ENCODE measurements around the gene F5.
A peak's percentile ranks its signal among the peaks of the same experiment; 100 is the strongest.

The F5 gene

GRCh38 chr1:169565335-169566271, 20.7 kb downstream of the F5 start:
- Histone ChIP-seq H3K9me3 (ENCODE audit: control insufficient read depth, low read length) (peaks cover 7% of the 10 kb centered on the region), H3K27me3 (replicated peaks; ENCODE audit: control insufficient read depth, insufficient read depth, low read length) (no peaks in the 10 kb centered on the region), H3K4me1 (ENCODE audit: control insufficient read depth, insufficient read depth, low read length) (no peaks in the 10 kb centered on the region), H3K36me3 (ENCODE audit: control insufficient read depth, insufficient read depth, low read length, severe bottlenecking) (no peaks in the 10 kb centered on the region), H3K4me3 (ENCODE audit: low read length) (no peak overlapping the region), H3K9ac (ENCODE audit: low read length) (no peak overlapping the region)
- DNase-seq (ENCODE audit: low read depth), result no peak

- Histone ChIP-seq H3K27me3 (replicated peaks; ENCODE audit: control insufficient read depth, insufficient read depth, low read length) (no peaks in the 10 kb centered on the region), H3K4me1 (ENCODE audit: control insufficient read depth, insufficient read depth, low read length) (no peaks in the 10 kb centered on the region), H3K36me3 (ENCODE audit: control insufficient read depth, insufficient read depth, low read length, severe bottlenecking) (no peaks in the 10 kb centered on the region), H3K4me3 (ENCODE audit: low read length) (no peak overlapping the region), H3K9me3 (ENCODE audit: control insufficient read depth, low read length) (peaks cover 7% of the 10 kb centered on the region), H3K9ac (ENCODE audit: low read length) (no peak overlapping the region)
- no peak for DNase-seq (ENCODE audit: low read depth)
Observed at GRCh38 chr1:169563650-169564049, 22.6 kb downstream of the F5 start.

GRCh38 chr1:169563019-169563615, 23.2 kb downstream of the F5 start:
- DNase-seq (ENCODE audit: low read depth), result no peak
- H3K36me3 ChIP-seq (ENCODE audit: control insufficient read depth, insufficient read depth, low read length, severe bottlenecking), result no peaks in the 10 kb centered on the region
- H3K9me3 ChIP-seq (ENCODE audit: control insufficient read depth, low read length), result peaks cover 7% of the 10 kb centered on the region
- H3K27me3 ChIP-seq (replicated peaks; ENCODE audit: control insufficient read depth, insufficient read depth, low read length), result no peaks in the 10 kb centered on the region
- H3K4me1 ChIP-seq (ENCODE audit: control insufficient read depth, insufficient read depth, low read length), result no peaks in the 10 kb centered on the region
- no peak overlapping the region for H3K4me3 ChIP-seq (ENCODE audit: low read length)
- H3K9ac ChIP-seq (ENCODE audit: low read length), result no peak overlapping the region

DNA sequence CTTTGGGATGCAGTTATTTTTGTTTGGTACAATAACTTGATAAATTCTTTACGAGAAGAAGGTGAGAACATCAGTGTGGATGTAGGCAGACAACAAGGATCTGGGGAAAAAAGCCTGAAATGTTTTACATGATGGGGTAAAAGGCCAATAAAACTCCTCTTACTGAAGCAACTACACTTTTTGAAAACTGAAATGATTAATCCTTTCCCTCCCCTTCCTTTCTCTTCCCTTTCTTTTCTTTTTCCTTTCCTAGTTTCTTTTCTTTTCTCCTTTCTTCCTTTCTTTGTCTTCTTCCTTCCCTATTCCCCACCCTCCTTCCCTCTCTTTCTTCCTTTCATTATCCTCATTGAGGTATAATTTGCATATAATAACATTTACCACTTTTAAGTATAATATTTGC, 24.6 kb downstream of the F5 start:
- no peak for DNase-seq (ENCODE audit: low read depth)
- no peak overlapping the region for H3K9ac ChIP-seq (ENCODE audit: low read length)
- no peaks in the 10 kb centered on the region for H3K27me3 ChIP-seq (replicated peaks; ENCODE audit: control insufficient read depth, insufficient read depth, low read length)
- no peak overlapping the region for H3K4me3 ChIP-seq (ENCODE audit: low read length)
- H3K9me3 ChIP-seq (ENCODE audit: control insufficient read depth, low read length), result peaks cover 7% of the 10 kb centered on the region
- H3K36me3 ChIP-seq (ENCODE audit: control insufficient read depth, insufficient read depth, low read length, severe bottlenecking), result peaks cover 2% of the 10 kb centered on the region
- no peaks in the 10 kb centered on the region for H3K4me1 ChIP-seq (ENCODE audit: control insufficient read depth, insufficient read depth, low read length)

- Histone ChIP-seq H3K4me1 (ENCODE audit: control insufficient read depth, insufficient read depth, low read length) (no peaks in the 10 kb centered on the region), H3K9ac (ENCODE audit: low read length) (no peak overlapping the region), H3K36me3 (ENCODE audit: control insufficient read depth, insufficient read depth, low read length, severe bottlenecking) (peaks cover 7% of the 10 kb centered on the region), H3K9me3 (ENCODE audit: control insufficient read depth, low read length) (no peaks in the 10 kb centered on the region), H3K4me3 (ENCODE audit: low read length) (no peak overlapping the region), H3K27me3 (replicated peaks; ENCODE audit: control insufficient read depth, insufficient read depth, low read length) (no peaks in the 10 kb centered on the region)
- DNase-seq (ENCODE audit: low read depth), result no peak
Observed at GRCh38 chr1:169557131-169557530, 29.1 kb downstream of the F5 start.

- Histone ChIP-seq H3K36me3 (ENCODE audit: control insufficient read depth, insufficient read depth, low read length, severe bottlenecking) (peaks cover 3% of the 10 kb centered on the region), H3K4me1 (ENCODE audit: control insufficient read depth, insufficient read depth, low read length) (no peaks in the 10 kb centered on the region), H3K9ac (ENCODE audit: low read length) (no peak overlapping the region), H3K9me3 (ENCODE audit: control insufficient read depth, low read length) (no peaks in the 10 kb centered on the region), H3K27me3 (replicated peaks; ENCODE audit: control insufficient read depth, insufficient read depth, low read length) (no peaks in the 10 kb centered on the region), H3K4me3 (ENCODE audit: low read length) (no peak overlapping the region)
- DNase-seq (ENCODE audit: low read depth), result peak; percentile 57
Observed at GRCh38 chr1:169550294-169550693, 36.0 kb downstream of the F5 start.

- Histone ChIP-seq H3K4me1 (ENCODE audit: control insufficient read depth, insufficient read depth, low read length) (no peaks in the 10 kb centered on the region), H3K9ac (ENCODE audit: low read length) (no peak overlapping the region), H3K9me3 (ENCODE audit: control insufficient read depth, low read length) (no peaks in the 10 kb centered on the region), H3K27me3 (replicated peaks; ENCODE audit: control insufficient read depth, insufficient read depth, low read length) (no peaks in the 10 kb centered on the region), H3K36me3 (ENCODE audit: control insufficient read depth, insufficient read depth, low read length, severe bottlenecking) (peaks cover 7% of the 10 kb centered on the region), H3K4me3 (ENCODE audit: low read length) (no peak overlapping the region)
- DNase-seq (ENCODE audit: low read depth), result no peak
Observed at GRCh38 chr1:169548282-169548681, 38.0 kb downstream of the F5 start.

- H3K9ac ChIP-seq (ENCODE audit: low read length), result no peak overlapping the region
- peaks cover 14% of the 10 kb centered on the region for H3K36me3 ChIP-seq (ENCODE audit: control insufficient read depth, insufficient read depth, low read length, severe bottlenecking)
- peak; percentile 89 for DNase-seq (ENCODE audit: low read depth)
- H3K4me3 ChIP-seq (ENCODE audit: low read length), result no peak overlapping the region
- H3K4me1 ChIP-seq (ENCODE audit: control insufficient read depth, insufficient read depth, low read length), result no peaks in the 10 kb centered on the region
- H3K27me3 ChIP-seq (replicated peaks; ENCODE audit: control insufficient read depth, insufficient read depth, low read length), result no peaks in the 10 kb centered on the region
- no peaks in the 10 kb centered on the region for H3K9me3 ChIP-seq (ENCODE audit: control insufficient read depth, low read length)
Observed at GRCh38 chr1:169546087-169546995, 39.9 kb downstream of the F5 start.

DNA sequence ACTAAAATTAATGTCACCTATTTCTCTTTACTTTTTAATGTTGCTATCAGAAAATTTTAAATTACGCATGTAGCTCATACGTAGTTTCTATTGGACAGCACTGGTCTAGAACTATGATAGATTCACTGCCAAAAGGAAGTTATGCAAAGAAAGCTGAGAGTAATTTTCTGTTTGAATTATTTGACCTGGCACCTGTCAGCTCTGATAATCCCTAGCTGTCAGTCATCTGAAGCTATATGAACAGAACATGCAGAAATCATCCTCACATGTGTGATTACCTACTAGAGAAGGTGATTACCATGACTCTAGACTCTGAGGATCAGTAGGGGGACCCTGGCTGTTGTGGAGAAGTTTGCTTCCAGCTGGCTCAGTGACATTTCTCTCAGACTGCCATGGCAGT, 40.8 kb downstream of the F5 start:
- Histone ChIP-seq H3K9me3 (ENCODE audit: control insufficient read depth, low read length) (no peaks in the 10 kb centered on the region), H3K27me3 (replicated peaks; ENCODE audit: control insufficient read depth, insufficient read depth, low read length) (no peaks in the 10 kb centered on the region), H3K36me3 (ENCODE audit: control insufficient read depth, insufficient read depth, low read length, severe bottlenecking) (peaks cover 14% of the 10 kb centered on the region), H3K4me1 (ENCODE audit: control insufficient read depth, insufficient read depth, low read length) (no peaks in the 10 kb centered on the region), H3K4me3 (ENCODE audit: low read length) (no peak overlapping the region), H3K9ac (ENCODE audit: low read length) (no peak overlapping the region)
- no peak for DNase-seq (ENCODE audit: low read depth)

DNA sequence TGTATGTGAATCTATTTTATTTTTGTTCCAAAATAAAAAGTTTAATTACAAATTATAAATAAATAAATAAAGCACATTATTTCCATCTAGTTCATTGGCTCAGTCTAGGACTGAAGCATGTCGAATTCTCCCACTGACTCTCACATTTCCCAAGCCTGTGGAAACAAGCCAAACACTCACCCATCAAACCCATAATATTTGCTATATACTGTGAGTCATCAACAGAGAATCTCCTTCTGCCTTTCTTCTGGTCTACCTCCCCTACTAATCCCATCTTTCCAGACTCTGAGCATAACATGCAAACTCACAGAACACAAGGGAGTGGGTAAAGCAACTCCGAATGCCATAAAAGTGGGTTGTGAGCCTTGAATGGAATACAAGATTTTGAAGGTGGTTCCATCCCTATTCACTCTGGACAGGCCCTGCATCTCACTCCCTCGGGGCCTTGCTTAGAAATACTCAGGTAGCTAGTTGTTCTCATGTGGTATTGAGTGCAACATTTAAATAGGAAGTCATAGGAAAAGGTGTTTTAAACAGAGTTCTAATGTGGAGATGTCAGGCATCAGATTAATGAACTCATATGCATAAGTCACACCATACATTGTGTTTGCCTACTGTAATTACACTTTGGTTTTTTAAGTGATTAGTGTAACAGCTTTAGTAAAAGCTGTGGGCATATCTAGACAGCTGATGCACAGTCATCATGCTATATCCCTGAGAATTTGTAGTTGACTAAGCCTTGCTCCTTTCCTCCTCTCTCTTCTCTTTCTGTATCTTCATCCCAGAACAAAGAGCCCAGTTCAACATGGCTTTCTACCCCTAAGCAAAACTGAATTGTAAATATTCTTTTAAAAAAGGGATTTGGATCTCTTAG, 47.0 kb downstream of the F5 start:
- no peaks in the 10 kb centered on the region for H3K27me3 ChIP-seq (replicated peaks; ENCODE audit: control insufficient read depth, insufficient read depth, low read length)
- no peak overlapping the region for H3K4me3 ChIP-seq (ENCODE audit: low read length)
- no peaks in the 10 kb centered on the region for H3K9me3 ChIP-seq (ENCODE audit: control insufficient read depth, low read length)
- H3K4me1 ChIP-seq (ENCODE audit: control insufficient read depth, insufficient read depth, low read length), result peaks cover 12% of the 10 kb centered on the region
- peaks cover 12% of the 10 kb centered on the region for H3K36me3 ChIP-seq (ENCODE audit: control insufficient read depth, insufficient read depth, low read length, severe bottlenecking)
- no peak overlapping the region for H3K9ac ChIP-seq (ENCODE audit: low read length)
- peak; percentile 19 for DNase-seq (ENCODE audit: low read depth)

All from adipocyte (in vitro differentiated cells).